HL-60 (cell line): ENCODE data around the gene MAN2A2.
"Not testable (repeated sequence)": the region's sequence is repeated elsewhere in the genome, so short reads cannot be mapped to it uniquely, and the experiment has no call there.

Experiments used
- DNase-seq, 2 experiments: peaks; one replicate each; pipeline ENCODE4 v3.0.0-alpha.2; 2010 to 2020; ENCODE audit warnings: low read depth in 1 of 2, low spot score in 1 of 2
- H3K27ac ChIP-seq: fragments of 250-450 bp; sonication (Bioruptor Pico); replicated peaks from 2 replicates; pipeline ENCODE4 v1.5.1; 2020; ENCODE audit warnings: mild to moderate bottlenecking, moderate library complexity
- H3K27me3 ChIP-seq: fragments of 250-450 bp; sonication (Bioruptor Pico); 2 replicates; pipeline ENCODE4 v1.5.1; 2021; ENCODE audit warnings: mild to moderate bottlenecking, moderate library complexity; ENCODE audit not compliant: insufficient read depth, poor library complexity, severe bottlenecking
- H3K4me3 ChIP-seq: replicated peaks from 2 replicates; pipeline ENCODE4 v1.5.1; 2011; ENCODE audit warnings: mild to moderate bottlenecking, control low read depth, low read length; ENCODE audit not compliant: insufficient read depth
- CTCF ChIP-seq: IDR thresholded peaks from one replicate; pipeline ENCODE4 v1.5.1; 2011; ENCODE audit warnings: low read length, control low read depth, inconsistent platforms; ENCODE audit not compliant: insufficient read depth
- GABPA ChIP-seq: IDR thresholded peaks from 2 replicates; pipeline ENCODE4 v1.6.1; 2012; ENCODE audit warnings: low read depth
- POLR2AphosphoS5 ChIP-seq: IDR thresholded peaks from 2 replicates; pipeline ENCODE4 v1.6.1; 2012; ENCODE audit warnings: low read depth
- REST ChIP-seq: IDR thresholded peaks from 2 replicates; pipeline ENCODE4 v1.6.1; 2012; ENCODE audit warnings: low read depth; ENCODE audit not compliant: insufficient replicate concordance
- SPI1 ChIP-seq: IDR thresholded peaks from 2 replicates; pipeline ENCODE4 v1.6.1; 2012; ENCODE audit warnings: low read depth, mild to moderate bottlenecking, borderline replicate concordance

The MAN2A2 gene

GRCh38 chr15:90918034-90918788 lies 15.1 kb downstream of the MAN2A2 start:
- Histone ChIP-seq H3K27ac (no peak overlapping the region), H3K4me3 (no peak overlapping the region), H3K27me3 (no peaks in the 10 kb centered on the region)
- TF ChIP-seq REST (no peak), CTCF (no peak)
- DNase-seq = no peak

- Histone ChIP-seq H3K27ac (no peak overlapping the region), H3K27me3 (no peaks in the 10 kb centered on the region), H3K4me3 (no peak overlapping the region)
- no peak for DNase-seq
- TF ChIP-seq REST (no peak), GABPA (no peak), CTCF (no peak), POLR2AphosphoS5 (no peak), SPI1 (no peak)
These were observed 15.7 kb downstream of the MAN2A2 start for GRCh38 chr15:90918835-90919234.

- H3K4me3 ChIP-seq = no peak overlapping the region
- no peak overlapping the region for H3K27ac ChIP-seq
- no peaks in the 10 kb centered on the region for H3K27me3 ChIP-seq
- no peak for DNase-seq
- TF ChIP-seq POLR2AphosphoS5 (no peak), GABPA (no peak), REST (no peak), SPI1 (no peak), CTCF (no peak)
These were observed 18.8 kb downstream of the MAN2A2 start for GRCh38 chr15:90921887-90922286.

- H3K4me3 ChIP-seq, H3K27ac ChIP-seq, H3K27me3 ChIP-seq, DNase-seq: not testable (repeated sequence)
These were observed 19.7 kb downstream of the MAN2A2 start for GRCh38 chr15:90922712-90923322.
